NOMO-1 treated with dmso at 0.1 percent for 144 hours (cell line): ENCODE results near the gene LMOD3.
A peak's percentile ranks its signal among the peaks of the same experiment; 100 is the strongest.

Experiments used
- DNase-seq: peaks from one replicate; lab custom pipeline; 2025; ENCODE audit not compliant: unreplicated experiment; lab: John Stamatoyannopoulos, UW

Gene LMOD3

GRCh38 chr3:69094467-69095205 is 27.8 kb downstream of the LMOD3 start:
- DNase-seq = peak; percentile 68

- DNase-seq = peak; percentile 51
These were observed 30.3 kb downstream of the LMOD3 start for GRCh38 chr3:69092030-69092516.

GRCh38 chr3:69091389-69092029 is 30.9 kb downstream of the LMOD3 start:
- DNase-seq = no peak

- DNase-seq = no peak
These were observed 32.4 kb downstream of the LMOD3 start for GRCh38 chr3:69090021-69090420.

- no peak for DNase-seq
These were observed 34.3 kb downstream of the LMOD3 start for GRCh38 chr3:69088063-69088462.

- no peak for DNase-seq
These were observed 35.2 kb downstream of the LMOD3 start for GRCh38 chr3:69087030-69087791.

- peak; percentile 29 for DNase-seq
These were observed 36.3 kb downstream of the LMOD3 start for GRCh38 chr3:69085833-69086722.

- no peak for DNase-seq
These were observed 37.1 kb downstream of the LMOD3 start for GRCh38 chr3:69085168-69085832.

- peak; percentile 99 for DNase-seq
These were observed 37.8 kb downstream of the LMOD3 start, which contains the start of gene ARL6IP5 for GRCh38 chr3:69084326-69085167. TSS of gene ARL6IP5 (plus strand) at chr3:69084937. CDS start at chr3:69085048, 111 bp downstream.

GRCh38 chr3:69082805-69083204 is 39.6 kb downstream of the LMOD3 start:
- peak; percentile 63 for DNase-seq

- DNase-seq = no peak
These were observed 40.0 kb downstream of the LMOD3 start for GRCh38 chr3:69082361-69082760.

- no peak for DNase-seq
These were observed 40.7 kb downstream of the LMOD3 start for GRCh38 chr3:69081583-69082262.

- peak; percentile 88 for DNase-seq
These were observed 42.0 kb downstream of the LMOD3 start, which contains the start of gene UBA3 for GRCh38 chr3:69080233-69080920. TSS of gene UBA3 (minus strand) at chr3:69080365. CDS start at chr3:69080353, 12 bp downstream.

- DNase-seq = no peak
These were observed 42.9 kb downstream of the LMOD3 start for GRCh38 chr3:69079269-69080159.

- no peak for DNase-seq
These were observed 49.5 kb downstream of the LMOD3 start for GRCh38 chr3:69072928-69073327.

GRCh38 chr3:69066121-69066520 is 56.3 kb downstream of the LMOD3 start:
- no peak for DNase-seq
